Measurements from ENCODE around the gene MBOAT2.
"Not testable (repeated sequence)": the region's sequence is repeated elsewhere in the genome, so short reads cannot be mapped to it uniquely, and the experiment has no call there.

The MBOAT2 gene

DNA sequence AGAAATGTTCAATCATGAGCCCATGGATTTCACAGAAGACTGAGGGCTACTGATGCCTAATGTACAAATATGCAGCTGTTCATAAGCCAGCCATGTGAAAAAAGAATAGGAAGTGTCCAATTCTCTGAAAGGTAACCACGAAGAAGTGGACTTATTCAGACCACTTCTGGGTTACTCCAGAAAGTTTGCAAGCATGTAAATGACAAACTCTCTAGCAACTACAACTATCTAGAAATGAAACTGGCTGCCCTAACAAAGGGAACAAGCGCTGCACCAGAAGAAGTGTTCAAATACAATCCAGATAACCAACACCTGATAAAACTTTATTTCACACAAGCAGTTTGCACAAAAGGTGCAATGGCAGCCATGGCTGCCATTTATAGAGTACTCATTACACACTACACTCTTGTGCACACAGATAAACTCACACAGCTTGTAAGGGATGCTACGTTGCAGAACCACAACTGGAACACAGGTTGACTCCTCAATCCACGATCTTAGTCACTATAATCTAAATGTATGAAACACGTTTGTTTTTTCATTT, 13.9 kb downstream of the MBOAT2 start:
- DNase-seq, result no peak

DNA sequence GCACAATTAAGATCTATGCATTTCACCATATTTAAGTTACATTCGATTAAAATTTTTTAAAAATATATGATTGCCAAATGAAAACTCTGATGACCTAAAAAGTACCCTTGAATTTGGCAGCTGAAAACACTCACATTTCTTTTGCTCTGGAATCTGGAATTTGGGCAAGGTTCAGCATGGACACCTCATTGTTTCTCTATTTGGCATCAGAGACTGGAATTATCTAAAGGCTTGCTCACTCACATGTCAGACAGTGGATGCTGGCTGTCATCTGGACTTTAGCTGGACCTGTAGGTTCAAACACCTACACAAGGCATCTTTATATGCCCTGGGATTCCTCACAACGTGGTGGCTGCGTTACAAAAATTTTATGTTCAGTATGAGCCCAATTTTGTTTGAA, 16.1 kb downstream of the MBOAT2 start:
- DNase-seq, result no peak

DNA sequence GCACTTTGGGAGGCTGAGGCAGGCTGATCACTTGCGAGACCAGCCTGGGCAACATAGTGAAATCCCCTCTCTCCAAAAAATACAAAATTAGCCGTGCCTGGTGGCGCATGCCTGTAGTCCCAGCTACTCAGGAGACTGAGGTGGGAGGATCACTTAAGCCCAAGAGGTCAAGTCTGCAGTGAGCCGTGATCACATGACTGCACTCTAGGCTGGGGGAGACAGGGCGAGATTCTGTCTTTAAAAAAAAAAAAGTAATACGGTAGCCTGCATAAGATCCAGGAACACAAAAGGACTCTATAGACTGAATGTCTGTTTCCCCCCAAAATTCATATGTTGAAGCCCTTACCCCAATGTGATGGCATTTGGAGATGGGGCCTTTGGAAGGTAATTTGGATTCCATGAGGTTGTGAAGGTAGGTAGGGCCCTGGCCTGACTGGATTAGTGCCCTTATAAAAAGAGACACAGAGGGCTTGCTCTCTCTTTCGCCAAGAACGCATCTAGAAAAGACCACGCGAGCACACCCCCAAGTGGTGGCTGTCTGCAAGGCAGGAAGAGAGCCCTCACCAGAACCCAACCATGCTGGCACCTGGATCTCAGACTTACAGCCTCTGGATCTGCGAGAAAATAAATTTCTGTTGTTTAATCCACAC, 17.0 kb downstream of the MBOAT2 start:
- DNase-seq, result no peak

DNA sequence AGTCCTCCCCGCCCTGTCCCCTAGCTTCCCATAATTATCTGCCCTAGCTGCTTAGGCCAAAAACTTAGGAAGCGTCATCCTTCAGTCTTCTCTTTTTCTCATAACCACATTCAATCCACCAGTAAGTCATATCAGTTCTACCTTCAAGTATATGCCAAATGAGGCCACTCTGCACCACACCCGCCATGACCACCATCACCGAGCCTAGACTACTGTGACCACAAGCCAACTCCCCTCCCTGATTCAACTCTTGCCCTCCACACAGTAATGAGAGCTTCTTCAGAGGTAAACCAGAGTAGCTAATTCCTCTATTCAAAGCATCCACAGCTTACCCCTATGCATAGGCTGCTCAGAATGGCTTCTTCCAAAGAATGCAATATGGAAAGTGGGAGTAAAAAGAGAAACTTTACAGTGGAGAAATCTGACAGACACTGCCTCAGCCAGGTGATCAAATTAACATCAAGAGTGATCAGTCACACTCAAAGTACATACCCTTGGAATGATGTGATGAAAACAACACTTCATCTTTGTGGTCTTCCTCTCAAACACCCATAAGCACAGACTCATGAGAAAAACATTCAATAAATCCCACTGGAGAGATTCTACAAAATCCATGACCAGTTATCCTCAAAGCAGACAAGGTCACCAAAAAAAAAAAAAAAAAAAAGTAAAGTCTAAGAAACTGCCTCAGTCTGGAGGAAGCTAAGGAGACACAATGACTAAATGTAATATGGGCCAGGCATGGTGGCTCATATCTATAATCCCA, 17.7 kb downstream of the MBOAT2 start:
- no peak for DNase-seq

DNA sequence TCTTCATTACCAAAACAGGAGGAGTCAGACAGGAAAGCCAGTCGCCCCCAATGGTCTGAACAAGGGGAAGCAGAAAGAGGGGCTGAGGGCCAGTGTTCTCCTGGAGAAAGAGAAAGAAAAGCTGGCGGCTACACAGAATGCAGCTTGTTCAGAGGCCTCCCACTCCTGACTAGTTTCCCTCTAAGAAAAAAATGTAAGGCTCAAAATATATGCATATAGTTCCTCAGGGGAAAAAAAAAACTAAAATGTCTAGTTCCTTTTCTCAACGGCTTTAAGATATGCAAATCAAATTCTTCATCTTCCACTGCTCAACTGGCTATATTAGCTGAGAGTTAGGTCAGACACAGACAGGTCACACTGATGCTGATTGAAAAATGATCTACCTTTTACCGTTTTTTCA, 18.6 kb downstream of the MBOAT2 start:
- no peak for DNase-seq

DNA sequence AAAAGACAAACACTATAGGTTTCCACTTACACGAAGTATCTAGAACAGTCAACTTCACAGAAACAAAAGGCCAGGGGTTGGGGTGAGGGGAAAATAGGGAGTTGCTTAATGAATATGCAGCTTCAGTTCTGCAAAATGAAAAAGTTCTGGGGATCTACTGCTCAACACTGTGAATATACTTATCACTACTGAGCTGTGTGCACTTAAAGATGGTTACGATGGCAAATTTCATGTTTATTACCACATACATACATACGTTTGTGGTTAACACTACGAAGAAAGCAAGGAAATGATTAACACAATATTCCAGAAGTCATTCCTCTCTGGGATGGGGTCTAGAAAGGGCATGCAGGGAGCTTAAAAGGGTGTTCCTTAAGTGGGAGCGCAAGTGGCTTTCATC, 19.3 kb downstream of the MBOAT2 start:
- DNase-seq, result no peak

DNA sequence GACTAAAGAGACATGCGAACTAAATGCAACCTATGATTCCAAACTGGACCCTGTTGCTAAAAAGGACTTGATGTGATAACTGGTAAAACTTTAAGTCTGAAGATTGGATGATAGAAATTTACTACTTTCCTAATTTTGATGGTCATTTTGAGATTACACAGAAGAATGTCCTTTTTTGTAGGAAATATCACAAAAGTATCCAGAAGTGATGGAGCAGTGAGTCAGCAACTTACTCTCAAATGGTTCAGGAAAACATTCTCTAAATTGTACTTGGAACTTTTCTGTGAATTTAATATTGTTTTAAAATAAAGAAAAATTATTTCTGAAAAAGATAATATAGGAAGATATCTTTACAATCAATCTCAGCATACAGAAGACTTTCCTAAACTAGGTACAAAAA, 19.9 kb downstream of the MBOAT2 start:
- no peak for DNase-seq

DNA sequence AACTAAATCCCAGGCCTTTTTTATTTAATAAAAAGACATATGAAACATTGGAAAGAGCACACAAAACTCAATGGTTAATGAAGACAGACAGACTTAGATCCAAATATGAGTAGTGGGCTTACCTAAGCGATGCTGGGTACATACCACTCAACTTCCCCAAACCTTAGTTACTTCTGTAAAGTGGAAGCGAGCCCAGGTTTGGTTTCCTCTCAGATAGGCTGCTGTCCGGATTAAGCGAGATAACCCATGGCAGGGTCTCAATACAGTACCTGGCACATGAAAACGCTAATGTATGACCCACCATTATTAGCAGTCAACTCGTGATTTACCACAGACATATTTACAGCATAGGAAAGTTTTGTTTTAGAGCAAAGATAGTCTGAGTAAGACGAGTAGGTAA, 21.6 kb downstream of the MBOAT2 start:
- DNase-seq, result no peak

DNA sequence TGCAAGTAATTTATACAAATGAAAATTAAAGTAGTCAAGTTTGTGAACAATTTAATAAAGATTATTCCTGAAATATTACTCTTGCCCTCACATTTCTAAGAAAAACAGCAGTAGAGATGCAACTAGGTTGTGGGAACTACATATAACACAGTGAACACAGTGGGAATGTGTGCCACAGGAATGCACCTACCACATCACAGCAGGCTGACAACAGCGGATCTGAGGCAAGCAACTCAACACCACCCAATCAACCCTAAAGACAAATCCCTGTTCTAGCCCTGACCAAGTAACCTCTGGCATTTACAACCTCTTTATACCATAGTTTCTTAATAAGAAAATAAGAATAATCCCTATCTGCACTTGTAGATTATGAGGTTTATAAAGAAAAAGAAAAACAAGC, 23.4 kb downstream of the MBOAT2 start:
- no peak for DNase-seq

DNA sequence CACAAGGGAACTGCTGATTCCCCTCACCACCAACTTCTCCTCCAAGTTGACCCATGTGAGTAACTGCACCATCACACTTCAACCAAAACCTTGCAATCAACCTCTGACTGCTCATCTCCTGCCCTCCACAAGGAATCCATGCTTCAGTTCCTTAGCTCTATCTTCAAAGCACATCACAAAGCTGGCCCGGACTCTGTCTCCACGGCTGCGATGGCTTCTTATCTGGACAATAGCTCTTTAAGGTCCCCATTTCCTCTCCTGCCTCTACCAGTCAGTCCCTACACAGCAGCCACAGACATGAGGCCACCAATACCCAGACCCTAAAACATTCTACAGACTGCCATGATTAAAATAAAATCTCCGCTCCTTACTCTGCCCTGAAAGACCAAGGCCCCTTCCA, 25.7 kb downstream of the MBOAT2 start:
- no peak for DNase-seq

DNA sequence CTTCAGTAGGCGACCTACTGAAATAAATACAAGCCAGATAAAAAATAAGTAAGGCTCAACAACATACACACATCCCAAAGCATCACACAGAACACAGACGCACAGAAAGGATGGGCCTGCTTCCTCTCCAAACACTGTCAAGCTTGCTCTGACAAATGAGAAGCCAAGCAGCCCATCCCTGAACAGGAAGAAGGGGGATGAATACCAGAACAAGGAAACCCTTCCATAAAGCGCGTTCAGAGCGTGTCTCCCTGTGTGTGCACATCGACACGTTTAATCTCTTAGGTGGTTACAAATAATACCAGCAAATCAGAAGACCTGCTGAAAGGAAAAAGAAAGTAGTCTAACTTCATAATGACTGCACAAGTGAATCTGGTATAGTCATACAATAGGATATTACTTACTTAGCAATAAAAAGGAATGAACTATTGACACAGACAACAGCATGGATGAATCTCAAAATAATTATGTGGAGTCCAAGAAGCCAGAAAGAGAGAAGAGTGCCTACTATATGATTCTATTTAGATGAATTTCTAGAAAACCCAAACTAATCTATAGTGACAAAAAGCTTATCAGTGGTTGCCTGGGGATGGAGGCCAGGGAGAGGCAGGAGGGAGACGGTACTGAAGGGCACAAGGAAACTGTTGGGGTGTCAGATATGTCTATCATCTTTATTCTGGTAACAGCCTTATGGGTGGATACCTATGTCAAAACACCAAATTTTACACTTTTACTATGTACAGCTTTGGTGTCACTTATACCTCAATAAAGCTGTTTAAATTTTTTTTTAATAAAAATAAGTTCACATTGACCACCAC, 26.8 kb downstream of the MBOAT2 start:
- DNase-seq, result no peak

DNA sequence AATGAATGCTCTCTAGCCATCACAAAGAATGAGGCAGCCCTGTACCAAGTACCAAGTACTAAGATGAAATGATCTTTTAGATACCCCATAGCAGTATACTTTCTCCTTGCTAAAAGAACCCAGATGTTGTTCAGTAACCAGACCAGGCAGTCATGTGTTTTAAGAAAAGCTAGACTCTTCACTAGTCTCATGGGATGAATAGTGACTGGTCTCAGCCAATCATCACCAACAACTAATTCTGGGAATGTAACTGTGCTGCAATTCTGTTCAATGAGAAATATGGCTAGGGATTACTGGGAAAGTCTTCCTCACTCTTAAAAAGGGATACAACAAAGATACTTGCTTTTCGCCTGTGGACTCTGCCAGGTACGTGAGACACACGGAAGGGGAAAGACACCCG, 29.5 kb downstream of the MBOAT2 start:
- DNase-seq, result no peak

DNA sequence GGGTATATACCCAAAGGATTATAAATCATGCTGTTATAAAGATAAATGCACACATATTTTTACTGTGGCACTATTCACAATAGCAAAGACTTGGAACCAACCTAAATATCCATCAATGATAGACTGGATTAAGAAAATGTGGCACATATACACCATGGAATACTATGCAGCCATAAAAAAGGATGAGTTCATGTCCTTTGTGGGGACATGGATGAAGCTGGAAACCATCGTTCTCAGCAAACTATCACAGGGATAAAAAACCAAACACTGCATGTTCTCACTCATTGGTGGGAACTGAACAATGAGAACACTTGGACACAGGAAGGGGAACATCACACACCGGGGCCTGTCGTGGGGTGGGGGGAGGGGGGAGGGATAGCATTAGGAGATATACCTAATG, 30.5 kb downstream of the MBOAT2 start:
- DNase-seq, result not testable (repeated sequence)

DNA sequence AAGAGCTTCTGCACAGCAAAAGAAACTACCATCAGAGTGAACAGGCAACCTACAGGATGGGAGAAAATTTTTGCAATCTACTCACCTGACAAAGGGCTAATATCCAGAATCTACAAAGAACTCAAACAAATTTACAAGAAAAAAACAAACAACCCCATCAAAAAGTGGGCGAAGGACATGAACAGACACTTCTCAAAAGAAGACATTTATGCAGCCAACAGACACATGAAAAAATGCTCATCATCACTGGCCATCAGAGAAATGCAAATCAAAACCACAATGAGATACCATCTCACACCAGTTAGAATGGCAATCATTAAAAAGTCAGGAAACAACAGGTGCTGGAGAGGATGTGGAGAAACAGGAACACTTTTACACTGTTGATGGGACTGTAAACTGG, 30.9 kb downstream of the MBOAT2 start:
- not testable (repeated sequence) for DNase-seq

DNA sequence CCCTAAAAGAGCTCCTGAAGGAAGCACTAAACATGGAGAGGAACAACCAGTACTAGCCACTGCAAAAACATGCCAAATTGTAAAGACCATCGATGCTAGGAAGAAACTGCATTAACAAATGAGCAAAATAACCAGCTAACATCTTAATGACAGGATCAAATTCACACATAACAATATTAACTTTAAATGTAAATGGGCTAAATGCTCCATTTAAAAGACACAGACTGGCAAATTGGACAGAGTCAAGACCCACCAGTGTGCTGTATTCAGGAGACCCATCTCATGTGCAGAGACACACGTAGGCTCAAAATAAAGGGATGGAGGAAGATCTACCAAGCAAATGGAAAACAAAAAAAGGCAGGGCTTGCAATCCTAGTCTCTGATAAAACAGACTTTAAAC, 34.1 kb downstream of the MBOAT2 start:
- DNase-seq, result not testable (repeated sequence)

DNA sequence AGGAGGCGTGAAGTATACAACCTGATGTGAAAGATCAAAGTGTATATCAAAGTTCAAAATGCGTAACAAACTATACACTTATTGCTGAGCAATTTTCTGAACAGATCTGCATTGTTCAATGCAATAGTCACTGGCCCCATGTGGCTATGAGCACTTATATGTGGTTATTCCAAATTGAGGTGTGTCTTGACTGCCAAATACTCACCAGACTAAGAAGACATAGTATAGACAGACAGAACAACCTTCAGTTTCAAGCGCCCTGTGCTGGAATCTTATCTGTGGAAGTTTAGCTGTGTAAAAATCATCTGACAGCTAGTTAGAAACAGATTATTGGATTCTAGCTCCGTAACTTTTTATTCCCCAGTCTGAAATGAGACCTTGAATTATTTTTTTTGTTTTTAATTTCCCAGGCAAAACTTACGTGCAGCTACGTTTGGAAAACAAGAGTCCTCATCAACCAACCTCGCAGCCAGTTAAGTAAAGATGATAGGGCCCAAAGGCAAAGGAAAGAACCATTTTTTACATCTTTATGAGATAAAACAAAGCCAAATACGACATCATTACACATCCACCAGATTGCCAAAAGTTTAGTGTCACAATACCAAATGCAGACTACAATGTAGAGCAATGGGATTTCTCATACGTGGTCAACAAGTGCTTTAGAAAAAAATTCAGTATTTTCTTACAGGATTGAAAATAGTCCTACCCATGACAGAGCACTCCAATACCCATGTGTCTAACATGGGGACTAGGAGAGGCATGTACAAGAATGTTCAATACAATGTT, 37.2 kb downstream of the MBOAT2 start:
- DNase-seq, result no peak

DNA sequence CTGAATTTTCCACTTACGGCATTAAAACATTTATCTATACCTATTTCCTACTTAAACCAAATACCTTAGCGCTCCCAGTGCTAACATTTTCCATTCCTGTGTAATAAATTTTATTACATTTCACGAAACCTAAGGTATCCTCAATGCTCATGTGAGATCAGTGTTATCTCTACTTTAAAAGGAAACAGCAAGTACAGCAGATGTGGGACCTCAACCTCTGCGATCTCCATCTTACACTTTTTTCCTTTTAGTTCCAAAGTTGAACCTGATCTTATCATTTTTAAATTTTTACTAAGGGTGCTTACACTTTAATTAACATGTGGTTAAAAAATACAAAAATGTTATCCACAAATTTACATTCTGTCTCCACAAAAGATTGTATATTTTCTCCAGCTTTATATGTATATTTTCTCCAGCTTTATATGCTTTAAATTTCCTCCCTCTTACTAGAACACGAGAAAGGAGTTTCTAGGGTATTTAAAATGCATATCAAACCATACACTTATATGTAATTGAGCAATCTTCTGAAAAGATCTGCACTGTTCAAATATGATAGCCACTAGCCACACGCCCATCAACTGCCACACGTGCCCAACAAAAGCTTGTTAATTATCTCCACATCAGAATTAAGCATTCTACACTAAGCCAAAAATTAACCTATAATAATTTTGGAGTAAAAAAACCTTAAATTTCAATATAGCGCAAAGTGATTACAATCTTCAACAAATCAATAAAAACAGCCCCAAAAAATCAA, 38.1 kb downstream of the MBOAT2 start:
- DNase-seq, result no peak

DNA sequence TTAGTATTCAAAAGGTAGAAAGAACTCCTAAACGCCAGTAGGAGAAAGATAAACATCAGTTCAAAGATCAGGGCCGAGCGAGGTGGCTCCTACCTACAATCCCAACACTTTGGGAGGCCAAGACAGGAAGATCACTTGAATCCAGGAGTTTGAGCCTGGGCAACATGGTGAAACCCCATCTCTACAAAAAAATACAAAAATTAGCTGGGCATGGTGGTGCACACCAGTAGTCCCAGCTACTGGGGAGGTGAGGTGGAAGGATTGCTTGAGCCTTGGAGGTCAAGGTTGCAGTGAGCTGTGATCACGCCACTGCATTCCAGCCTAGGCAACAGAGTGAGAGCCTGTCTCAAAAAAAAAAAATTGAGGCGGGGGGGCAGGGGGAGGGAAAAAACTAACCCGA, 40.6 kb downstream of the MBOAT2 start:
- DNase-seq, result no peak

DNA sequence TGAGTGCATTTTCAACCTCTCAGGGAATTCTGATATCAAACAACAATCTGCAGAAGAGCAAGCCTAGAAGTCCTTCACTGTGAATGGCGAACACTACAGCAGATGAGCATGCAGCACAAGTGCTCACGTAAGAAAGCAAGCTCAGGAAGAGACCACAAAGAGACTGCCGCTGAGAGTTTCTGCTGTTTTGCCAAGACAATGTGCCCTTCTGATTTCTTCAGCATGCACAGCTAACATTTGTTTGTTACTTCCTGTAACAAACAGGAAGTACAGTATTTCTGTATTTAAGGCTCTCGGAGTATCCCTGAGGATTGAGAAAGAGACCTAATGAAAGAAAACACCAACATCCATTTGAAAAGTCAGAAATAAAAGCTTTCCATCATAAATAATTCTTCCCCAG, 45.9 kb downstream of the MBOAT2 start:
- DNase-seq, result no peak

DNA sequence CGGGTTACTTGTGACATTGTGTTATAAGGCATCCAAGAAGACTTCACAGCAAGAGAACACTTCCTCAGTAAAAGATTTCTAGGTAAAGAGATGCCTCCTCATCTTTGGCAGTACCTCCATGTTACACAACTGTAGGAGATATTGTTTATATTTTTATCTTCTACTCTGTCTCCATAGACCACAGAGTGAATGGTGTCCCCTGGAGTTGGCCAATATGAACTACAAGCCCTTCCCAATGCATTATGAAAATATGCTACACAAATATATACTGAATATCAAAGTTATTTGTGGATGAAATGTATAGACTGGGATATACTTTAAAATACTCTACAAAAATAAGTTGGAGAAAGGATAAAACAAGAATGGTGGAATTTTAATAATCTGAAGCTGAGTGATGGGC, 46.7 kb downstream of the MBOAT2 start:
- DNase-seq, result no peak

DNA sequence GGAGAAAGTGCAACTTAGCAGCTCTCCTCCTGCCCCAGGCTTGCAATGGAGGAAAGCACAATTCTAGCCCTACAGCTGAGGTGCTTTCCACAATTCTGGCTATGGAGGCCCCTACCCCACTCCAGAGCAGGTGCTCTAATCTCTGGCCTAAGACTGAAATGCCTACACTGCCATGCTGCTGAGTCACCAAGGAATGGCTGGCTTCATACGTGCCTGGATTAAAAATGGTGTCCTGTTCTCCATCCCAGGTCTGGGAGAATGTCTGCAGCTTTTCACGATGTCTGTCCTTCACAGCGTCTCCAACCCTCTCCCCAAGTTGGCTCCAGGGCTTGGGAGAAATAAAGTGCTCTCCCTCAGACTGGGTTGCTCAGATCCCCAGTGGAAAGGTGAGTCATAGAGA, 48.5 kb downstream of the MBOAT2 start:
- no peak for DNase-seq

DNA sequence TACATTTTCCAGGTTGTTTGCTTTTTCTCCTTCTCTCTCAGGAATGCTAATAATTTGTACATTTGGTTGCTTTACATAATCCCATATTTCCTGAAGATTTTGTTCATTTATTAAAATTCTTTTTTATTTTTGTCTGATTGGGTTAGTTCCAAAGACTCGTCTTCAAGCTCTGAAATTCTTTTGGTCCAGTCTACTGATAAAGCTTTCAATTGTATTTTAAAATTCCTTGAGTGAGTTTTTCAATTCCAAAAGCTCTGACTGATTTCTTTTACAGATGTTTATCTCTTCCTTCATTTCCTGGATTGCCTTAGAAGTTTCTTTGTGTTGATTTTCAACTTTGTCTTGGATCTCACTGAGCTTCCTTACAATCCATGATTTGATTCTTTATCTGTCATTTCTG, 50.0 kb downstream of the MBOAT2 start:
- no peak for DNase-seq
